Measurements from ENCODE around the gene SPEN. TPM values are rescaled to one million over a fixed set of nuclear protein-coding genes. Genes with fewer than 3 reads are reported as not detected.
A peak's percentile ranks its signal among the peaks of the same experiment; 100 is the strongest.

Gene SPEN
- total and polyA plus RNA-seq, 9 of the 15 experiments (the other 6 are each of a cell fraction or from before 2014, with no cell fraction given) = 5.7 to 87.5 (median 27.2) TPM

DNA sequence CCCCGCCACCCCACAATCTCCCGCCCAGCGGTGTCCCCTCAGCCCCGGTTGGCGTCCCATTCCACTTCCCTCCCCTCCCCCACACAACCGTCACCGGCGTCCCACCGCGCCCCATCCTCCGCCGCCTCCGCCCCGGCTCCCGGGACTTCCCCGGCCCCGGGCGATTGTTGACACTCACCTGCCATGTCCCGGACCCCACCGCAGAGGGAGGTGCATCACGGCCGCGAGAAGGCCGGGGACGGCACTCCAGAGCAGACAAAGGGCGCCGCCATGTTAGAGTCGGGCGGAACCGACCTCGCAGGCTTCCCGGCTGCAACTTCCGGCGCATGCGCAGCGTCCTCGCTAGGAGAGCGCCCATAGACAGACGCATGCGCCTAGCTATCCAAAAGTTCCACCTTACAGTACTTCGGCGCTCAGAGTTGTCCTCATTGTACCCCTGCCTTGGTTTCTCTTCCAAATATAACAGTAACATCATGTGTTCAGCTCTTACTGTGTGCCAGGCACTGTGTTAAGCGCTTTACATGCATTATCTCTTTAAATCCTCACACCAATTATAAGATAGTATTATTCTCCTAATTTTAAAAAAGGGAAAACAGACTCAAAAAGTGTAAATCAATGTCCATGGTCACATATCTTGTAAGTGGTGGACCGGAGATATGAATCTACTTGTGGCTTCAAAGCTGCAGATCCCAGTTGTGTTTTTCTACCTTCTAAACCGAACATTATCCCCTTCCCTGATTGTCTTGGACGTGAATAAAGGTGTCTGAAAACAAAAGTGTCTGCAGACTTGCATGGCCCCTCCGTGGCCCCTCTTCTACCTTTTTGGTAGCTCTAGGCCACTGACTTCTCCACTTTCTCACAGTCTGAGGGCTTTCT, 128.5 kb downstream of the SPEN start, which contains the start of gene ZBTB17 (continued):
- TF ChIP-seq, protein P1, sequence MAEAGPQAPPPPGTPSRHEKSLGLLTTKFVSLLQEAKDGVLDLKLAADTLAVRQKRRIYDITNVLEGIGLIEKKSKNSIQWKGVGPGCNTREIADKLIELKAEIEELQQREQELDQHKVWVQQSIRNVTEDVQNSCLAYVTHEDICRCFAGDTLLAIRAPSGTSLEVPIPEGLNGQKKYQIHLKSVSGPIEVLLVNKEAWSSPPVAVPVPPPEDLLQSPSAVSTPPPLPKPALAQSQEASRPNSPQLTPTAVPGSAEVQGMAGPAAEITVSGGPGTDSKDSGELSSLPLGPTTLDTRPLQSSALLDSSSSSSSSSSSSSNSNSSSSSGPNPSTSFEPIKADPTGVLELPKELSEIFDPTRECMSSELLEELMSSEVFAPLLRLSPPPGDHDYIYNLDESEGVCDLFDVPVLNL (CRISPR knock-in tag; IDR thresholded peaks at IDR 0.05; ENCODE audit: low read depth) = no peak
- TF ChIP-seq NELFE (IDR thresholded peaks at IDR 0.05; ENCODE audit: insufficient read depth, insufficient read length) (no peak), ZNF324 (CRISPR knock-in tag; IDR thresholded peaks at IDR 0.05) (no peak), HCFC1 (IDR thresholded peaks at IDR 0.05; ENCODE audit: low read depth, low read length) (peak; percentile 95), NFE2L1 (tag; IDR thresholded peaks at IDR 0.05; ENCODE audit: borderline replicate concordance, low read depth) (no peak), ATF7 (IDR thresholded peaks at IDR 0.05) (peak; percentile 75), TCFL5 (CRISPR knock-in tag; conservative IDR thresholded peaks at IDR 0.05) (no peak), ZBTB8A (IDR thresholded peaks at IDR 0.05; ENCODE audit: partially characterized antibody) (no peak), NEUROD1 (IDR thresholded peaks at IDR 0.05; ENCODE audit: borderline replicate concordance, low read depth, low read length, partially characterized antibody) (no peak), RBBP5 (IDR thresholded peaks at IDR 0.05; ENCODE audit: borderline replicate concordance, insufficient read depth, low read length, poor library complexity, severe bottlenecking) (peak; percentile 99), TAF9B (IDR thresholded peaks at IDR 0.05; ENCODE audit: partially characterized antibody) (peak; percentile 72), ILF3 (IDR thresholded peaks at IDR 0.05; ENCODE audit: borderline replicate concordance) (no peak), HNRNPK (IDR thresholded peaks at IDR 0.05; ENCODE audit: low read depth, low read length, poor library complexity, severe bottlenecking) (no peak), ELK1 (CRISPR knock-in tag; IDR thresholded peaks at IDR 0.05) (no peak), RBM39 (optimal IDR thresholded peaks at IDR 0.05; ENCODE audit: low read depth, low read length) (no peak), PURB (CRISPR knock-in tag; IDR thresholded peaks at IDR 0.05; ENCODE audit: low read depth) (no peak), TAL1 (IDR thresholded peaks at IDR 0.05) (no peak), ZNF12 (CRISPR knock-in tag; IDR thresholded peaks at IDR 0.05) (no peak; the same call in 1 of the 2 replicates), KDM1A (IDR thresholded peaks at IDR 0.05) (no peak), E2F1 (CRISPR knock-in tag; IDR thresholded peaks at IDR 0.05) (peak; percentile 61; the same call in 1 of the 2 replicates), GTF2A2 (tag; IDR thresholded peaks at IDR 0.05) (no peak), XRCC4 (IDR thresholded peaks at IDR 0.05; ENCODE audit: extremely low read depth, insufficient read depth, insufficient read length) (no peak), ZKSCAN3 (CRISPR knock-in tag; IDR thresholded peaks at IDR 0.05) (no peak), HMG20A (CRISPR knock-in tag; conservative IDR thresholded peaks at IDR 0.05) (no peak)
- TF ChIP-seq, protein P2, sequence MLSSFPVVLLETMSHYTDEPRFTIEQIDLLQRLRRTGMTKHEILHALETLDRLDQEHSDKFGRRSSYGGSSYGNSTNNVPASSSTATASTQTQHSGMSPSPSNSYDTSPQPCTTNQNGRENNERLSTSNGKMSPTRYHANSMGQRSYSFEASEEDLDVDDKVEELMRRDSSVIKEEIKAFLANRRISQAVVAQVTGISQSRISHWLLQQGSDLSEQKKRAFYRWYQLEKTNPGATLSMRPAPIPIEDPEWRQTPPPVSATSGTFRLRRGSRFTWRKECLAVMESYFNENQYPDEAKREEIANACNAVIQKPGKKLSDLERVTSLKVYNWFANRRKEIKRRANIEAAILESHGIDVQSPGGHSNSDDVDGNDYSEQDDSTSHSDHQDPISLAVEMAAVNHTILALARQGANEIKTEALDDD (IDR thresholded peaks at IDR 0.05) = no peak

Measured in K562 (cell line).